Stimulated activated CD4-positive, alpha-beta T cell treated with anti-CD3 and anti-CD28 coated beads, Interleukin-2, amount 100 ng/mL, for 48 hours (primary cell): ENCODE results near the gene ADCY1.

Experiments
- DNase-seq, 2 donors: peaks; one replicate each; pipeline ENCODE4 v3.0.0-alpha.2; 2020

ADCY1 gene

GRCh38 chr7:45594745-45595535 lies 20.8 kb downstream of the ADCY1 start:
- no peak for DNase-seq

- DNase-seq, result no peak
These were observed 21.9 kb downstream of the ADCY1 start for GRCh38 chr7:45595809-45596664.

GRCh38 chr7:45596665-45597095 lies 22.5 kb downstream of the ADCY1 start:
- no peak for DNase-seq

- DNase-seq, result no peak
These were observed 23.3 kb downstream of the ADCY1 start for GRCh38 chr7:45597286-45597984.

- no peak for DNase-seq
These were observed 24.8 kb downstream of the ADCY1 start for GRCh38 chr7:45598886-45599520.

- no peak for DNase-seq
These were observed 25.9 kb downstream of the ADCY1 start for GRCh38 chr7:45599851-45600706.

- no peak for DNase-seq
These were observed 26.9 kb downstream of the ADCY1 start for GRCh38 chr7:45601094-45601493.

- no peak for DNase-seq
These were observed 27.8 kb downstream of the ADCY1 start for GRCh38 chr7:45601816-45602540.

GRCh38 chr7:45606050-45606449 lies 31.9 kb downstream of the ADCY1 start:
- DNase-seq, result no peak

- DNase-seq, result no peak
These were observed 32.8 kb downstream of the ADCY1 start for GRCh38 chr7:45606931-45607330.

- no peak for DNase-seq
These were observed 35.0 kb downstream of the ADCY1 start for GRCh38 chr7:45609180-45609579.

GRCh38 chr7:45610019-45610418 lies 35.9 kb downstream of the ADCY1 start:
- DNase-seq, result no peak

GRCh38 chr7:45610660-45611299 lies 36.6 kb downstream of the ADCY1 start:
- no peak for DNase-seq

GRCh38 chr7:45617166-45617565 lies 43.0 kb downstream of the ADCY1 start:
- no peak for DNase-seq

GRCh38 chr7:45622058-45622457 lies 47.9 kb downstream of the ADCY1 start:
- DNase-seq, result no peak

GRCh38 chr7:45623157-45623556 lies 49.0 kb downstream of the ADCY1 start:
- no peak for DNase-seq

GRCh38 chr7:45623740-45624391 lies 49.7 kb downstream of the ADCY1 start:
- no peak for DNase-seq

- DNase-seq, result no peak
These were observed 50.2 kb downstream of the ADCY1 start for GRCh38 chr7:45624392-45624760.

- no peak for DNase-seq
These were observed 50.9 kb downstream of the ADCY1 start for GRCh38 chr7:45625067-45625466.
